ENCODE measurements around the gene MAB21L4.

MAB21L4 gene

DNA sequence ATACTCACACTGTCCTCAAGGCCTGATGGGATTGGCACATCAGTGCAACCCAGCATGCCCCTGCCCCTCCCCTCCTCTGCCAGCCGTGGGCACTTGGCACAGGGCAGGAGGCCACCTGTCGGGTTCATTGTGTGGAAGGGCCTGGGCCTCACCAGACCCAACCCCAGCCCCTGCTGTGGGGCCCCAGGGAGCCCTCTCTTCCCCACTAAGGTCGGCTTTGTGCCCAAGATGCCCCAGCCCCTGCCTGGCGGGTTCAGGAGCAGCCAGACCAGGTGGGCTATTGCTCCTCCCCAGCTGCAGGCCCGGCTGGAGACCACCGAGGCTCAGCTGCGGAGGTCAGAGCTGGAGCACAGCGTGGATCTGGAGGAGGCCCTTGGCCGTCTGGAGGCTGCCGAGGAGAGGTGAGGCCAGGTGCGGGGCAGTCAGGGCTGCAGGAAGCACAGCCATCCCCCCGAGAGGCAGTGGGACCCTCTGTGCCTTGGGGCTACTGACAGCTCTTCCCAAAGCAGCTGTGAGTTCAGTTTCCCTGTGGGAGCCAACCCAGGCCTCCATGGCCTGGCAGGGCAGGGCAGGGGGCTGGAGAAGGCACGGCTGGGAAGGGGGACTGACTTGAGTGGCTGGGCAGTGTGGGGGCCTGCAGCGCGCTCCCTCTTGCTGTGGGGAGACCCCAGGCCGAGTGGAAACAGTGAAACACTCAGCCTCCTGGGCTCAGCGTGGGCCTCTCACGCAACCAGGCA, 26.5 kb upstream of the MAB21L4 start:
- no peak for DNase-seq (ENCODE audit: extremely low read depth, low read depth)
- TF ChIP-seq, protein P1, sequence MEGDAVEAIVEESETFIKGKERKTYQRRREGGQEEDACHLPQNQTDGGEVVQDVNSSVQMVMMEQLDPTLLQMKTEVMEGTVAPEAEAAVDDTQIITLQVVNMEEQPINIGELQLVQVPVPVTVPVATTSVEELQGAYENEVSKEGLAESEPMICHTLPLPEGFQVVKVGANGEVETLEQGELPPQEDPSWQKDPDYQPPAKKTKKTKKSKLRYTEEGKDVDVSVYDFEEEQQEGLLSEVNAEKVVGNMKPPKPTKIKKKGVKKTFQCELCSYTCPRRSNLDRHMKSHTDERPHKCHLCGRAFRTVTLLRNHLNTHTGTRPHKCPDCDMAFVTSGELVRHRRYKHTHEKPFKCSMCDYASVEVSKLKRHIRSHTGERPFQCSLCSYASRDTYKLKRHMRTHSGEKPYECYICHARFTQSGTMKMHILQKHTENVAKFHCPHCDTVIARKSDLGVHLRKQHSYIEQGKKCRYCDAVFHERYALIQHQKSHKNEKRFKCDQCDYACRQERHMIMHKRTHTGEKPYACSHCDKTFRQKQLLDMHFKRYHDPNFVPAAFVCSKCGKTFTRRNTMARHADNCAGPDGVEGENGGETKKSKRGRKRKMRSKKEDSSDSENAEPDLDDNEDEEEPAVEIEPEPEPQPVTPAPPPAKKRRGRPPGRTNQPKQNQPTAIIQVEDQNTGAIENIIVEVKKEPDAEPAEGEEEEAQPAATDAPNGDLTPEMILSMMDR (IDR thresholded peaks at IDR 0.05; ENCODE audit: low read depth, low read length) = no peak

DNA sequence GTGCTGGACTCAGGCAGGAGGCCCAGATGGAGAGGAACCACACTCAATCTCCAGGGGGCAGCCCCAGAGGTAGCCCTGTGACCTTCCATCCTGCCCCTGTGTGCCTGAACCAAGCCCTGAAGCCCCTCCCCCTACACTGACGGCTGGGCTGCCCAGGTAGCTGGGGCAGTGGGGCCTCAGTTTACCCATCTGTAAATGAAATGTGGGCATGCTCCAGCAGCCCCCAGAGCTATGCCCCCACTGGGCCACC, 26.0 kb upstream of the MAB21L4 start:
- TF ChIP-seq, protein P1 (IDR thresholded peaks at IDR 0.05; ENCODE audit: low read depth, low read length) = no peak
- no peak for DNase-seq (ENCODE audit: extremely low read depth, low read depth)

GRCh38 chr2:240921311-240921994, 25.5 kb upstream of the MAB21L4 start:
- peak; percentile 94 for DNase-seq (ENCODE audit: extremely low read depth, low read depth)
- TF ChIP-seq, protein P1 (IDR thresholded peaks at IDR 0.05; ENCODE audit: low read depth, low read length) = no peak

DNA sequence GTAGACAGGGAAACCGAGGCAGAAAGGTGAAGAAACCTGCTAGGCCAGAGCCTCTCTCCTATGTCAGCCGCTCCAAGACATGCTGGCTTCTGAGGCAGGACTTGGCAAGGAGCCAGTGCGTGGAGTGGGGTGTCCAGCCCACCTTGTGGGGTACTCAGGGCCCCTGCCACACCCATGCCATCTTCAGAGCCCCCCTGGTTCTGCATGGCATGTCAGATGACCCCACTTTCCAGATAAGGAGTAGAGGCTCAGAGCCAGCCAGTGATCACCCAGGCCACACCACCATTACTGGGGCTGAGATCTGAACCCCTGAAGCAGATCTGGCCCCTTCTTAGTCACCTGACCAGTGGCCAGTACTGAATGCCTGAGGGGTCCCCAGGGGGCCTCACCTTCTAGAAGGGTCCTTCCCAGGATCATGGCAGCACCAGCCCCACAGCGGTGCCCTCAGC, 24.9 kb upstream of the MAB21L4 start:
- TF ChIP-seq, protein P1 (IDR thresholded peaks at IDR 0.05; ENCODE audit: low read depth, low read length) = no peak
- no peak for DNase-seq (ENCODE audit: extremely low read depth, low read depth)

- TF ChIP-seq, protein P1 (IDR thresholded peaks at IDR 0.05; ENCODE audit: low read depth, low read length) = no peak
- DNase-seq (ENCODE audit: extremely low read depth, low read depth) = no peak
Measured at GRCh38 chr2:240919786-240920782, 24.1 kb upstream of the MAB21L4 start.

DNA sequence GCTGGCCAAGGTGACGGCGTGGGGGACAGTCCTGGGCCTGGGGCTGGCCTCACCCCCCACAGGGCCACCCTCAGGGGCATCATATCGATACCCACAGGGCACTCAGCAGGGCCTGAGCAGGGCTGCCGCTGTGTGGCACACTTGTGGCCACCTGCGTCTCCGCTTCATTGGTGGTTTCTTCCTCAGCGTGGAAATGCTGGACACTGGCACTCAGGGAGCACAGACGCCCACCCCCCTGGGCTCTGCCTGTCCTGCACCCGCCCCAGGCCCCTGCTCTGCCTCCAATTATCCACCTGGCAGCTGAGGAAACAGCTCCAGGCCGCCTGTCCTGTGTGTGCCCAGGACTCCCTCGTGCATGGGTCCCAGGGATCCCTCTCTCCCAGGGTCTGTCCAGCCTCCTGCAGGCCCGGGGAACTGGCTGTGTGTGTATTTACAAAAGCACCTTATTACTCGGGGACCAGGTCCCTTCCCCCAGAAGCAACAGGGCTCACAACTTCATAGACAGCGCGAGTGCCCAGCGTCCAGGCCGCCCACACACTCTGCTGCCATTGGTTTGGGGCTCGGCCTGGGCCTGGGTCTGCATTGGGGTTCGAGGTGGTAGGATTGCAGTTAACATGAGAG, 23.3 kb upstream of the MAB21L4 start:
- TF ChIP-seq, protein P1 (IDR thresholded peaks at IDR 0.05; ENCODE audit: low read depth, low read length) = no peak
- DNase-seq (ENCODE audit: extremely low read depth, low read depth) = no peak
